Lung microvascular endothelial cell (primary cell): ENCODE measurements around the gene SPATA1. TPM values are rescaled to one million over a fixed set of nuclear protein-coding genes. Genes with fewer than 3 reads are reported as not detected.

Experiments used
- DNase-seq, 2 donors: peaks; one replicate each; pipeline versions ENCODE4 v3.0.0 to v3.0.0-alpha.2; 2010; ENCODE audit warnings: low read depth in 2 of 2
- total RNA-seq: library from RNA; depleted of rRNA; stranded (reverse); fragments of >200 nt; gene quantifications from 2 replicates; pipeline ENCODE4 v1.2.1, GENCODE V29; 2014

The SPATA1 gene
- total RNA-seq, 1 donor from 2014 or later: 0.99 TPM

GRCh38 chr1:84508510-84508909 lies 2.3 kb downstream of the SPATA1 start:
- DNase-seq: no peak

GRCh38 chr1:84509029-84509428 lies 2.8 kb downstream of the SPATA1 start:
- no peak for DNase-seq

DNA sequence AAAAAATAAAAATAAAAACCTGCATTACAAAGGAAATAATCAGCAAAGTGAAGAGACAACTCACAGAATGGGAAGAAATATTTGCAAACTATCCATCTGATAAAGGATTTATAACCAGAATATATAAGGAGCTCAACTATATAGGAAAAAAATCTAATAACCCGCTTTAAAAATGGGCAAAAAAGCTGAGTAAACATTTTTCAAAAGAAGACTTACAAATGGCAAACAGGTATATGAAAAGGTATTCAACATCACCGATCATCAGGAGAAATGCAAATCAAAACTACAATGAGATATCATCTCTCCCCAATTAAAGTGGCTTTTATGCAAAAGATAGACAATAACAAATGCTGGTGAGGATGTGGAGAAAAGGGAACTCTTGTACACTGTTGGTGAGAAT lies 4.0 kb downstream of the SPATA1 start:
- DNase-seq: no peak

- DNase-seq: no peak
These were observed 4.5 kb downstream of the SPATA1 start for GRCh38 chr1:84510668-84511067.

- no peak for DNase-seq
These were observed 18.4 kb downstream of the SPATA1 start for GRCh38 chr1:84524590-84524989.

DNA sequence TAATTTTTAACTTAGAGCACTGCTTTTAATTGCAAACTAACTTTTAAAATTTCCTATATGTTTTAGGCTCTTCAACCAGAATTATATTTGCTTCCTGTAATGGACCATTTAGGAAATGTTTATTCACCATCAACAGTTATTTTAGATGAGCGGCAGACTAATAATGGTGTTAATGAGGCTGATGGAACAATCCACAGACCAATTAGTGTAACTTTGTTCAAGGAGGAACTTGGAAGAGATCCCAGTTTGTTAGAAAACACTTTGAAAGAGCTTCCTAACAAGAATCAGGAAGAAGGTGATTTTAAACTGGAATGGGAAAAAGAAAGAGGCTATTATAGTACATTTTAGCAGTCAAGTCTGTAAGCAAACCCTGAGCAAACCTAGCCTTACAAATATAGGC lies 19.6 kb downstream of the SPATA1 start:
- peak in 1 of 2 donors; percentile 1 for DNase-seq

DNA sequence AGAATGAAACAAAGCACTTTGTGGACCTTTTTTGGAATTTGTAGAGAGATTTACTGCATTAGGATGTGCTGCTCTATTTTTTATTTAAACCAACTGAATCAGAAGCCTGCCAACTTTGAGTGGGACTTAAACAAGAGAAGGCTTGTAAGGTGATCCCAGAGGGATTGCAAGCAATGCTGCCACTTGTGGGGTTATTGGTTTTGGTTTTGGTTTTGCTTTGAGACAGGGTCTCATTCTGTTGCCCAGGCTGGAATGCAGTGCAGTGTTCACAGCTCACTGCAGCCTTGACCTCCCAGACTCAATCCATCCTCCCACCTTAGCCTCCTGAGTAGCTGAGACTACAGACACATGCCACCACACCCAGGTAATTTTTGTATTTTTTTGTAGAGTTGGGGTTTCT lies 32.4 kb downstream of the SPATA1 start:
- DNase-seq: no peak

GRCh38 chr1:84539972-84540371 lies 33.8 kb downstream of the SPATA1 start:
- DNase-seq: peak in 1 of 2 donors; percentile 9

DNA sequence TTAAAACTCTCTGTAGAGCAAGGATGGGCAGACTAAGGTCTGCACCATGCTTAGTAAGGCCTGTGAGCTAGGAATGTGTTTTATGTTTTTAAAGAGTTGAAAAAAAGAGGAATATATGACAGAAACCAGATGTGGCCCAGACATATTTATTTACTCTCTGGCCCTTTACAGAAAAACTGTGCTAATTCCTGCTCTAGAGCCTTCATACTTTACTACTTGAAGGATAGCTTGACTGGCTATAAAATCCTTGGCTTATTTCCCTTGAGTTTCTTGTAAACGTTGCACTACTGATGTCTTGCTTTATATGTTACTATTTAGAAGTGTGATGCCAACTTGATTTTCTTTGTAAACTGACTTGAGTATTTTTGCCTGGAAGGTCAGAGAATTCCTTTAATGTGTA lies 34.6 kb downstream of the SPATA1 start:
- DNase-seq: no peak

GRCh38 chr1:84541679-84542078 lies 35.5 kb downstream of the SPATA1 start:
- peak; percentile 10 to 11 for DNase-seq

DNA sequence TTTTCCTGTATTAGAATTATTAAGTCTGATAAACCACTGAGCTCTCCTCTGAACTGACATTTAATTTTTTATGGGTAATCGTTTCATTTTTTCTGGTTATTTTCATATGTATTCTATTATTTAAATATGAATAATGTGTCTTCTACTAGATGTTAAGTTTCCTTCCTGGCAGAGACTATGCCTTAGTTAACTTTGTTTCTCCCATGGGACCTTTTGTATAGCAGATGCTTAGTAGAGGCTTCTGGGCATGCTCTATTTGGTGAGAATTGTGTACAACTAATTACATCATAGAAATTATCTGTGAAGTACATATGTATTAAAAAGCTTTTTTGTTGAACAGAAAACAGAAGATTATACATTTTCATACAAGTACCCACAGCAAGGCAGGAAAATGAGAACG lies 44.6 kb downstream of the SPATA1 start:
- DNase-seq: no peak

GRCh38 chr1:84569216-84569615 lies 63.0 kb downstream of the SPATA1 start:
- no peak for DNase-seq

DNA sequence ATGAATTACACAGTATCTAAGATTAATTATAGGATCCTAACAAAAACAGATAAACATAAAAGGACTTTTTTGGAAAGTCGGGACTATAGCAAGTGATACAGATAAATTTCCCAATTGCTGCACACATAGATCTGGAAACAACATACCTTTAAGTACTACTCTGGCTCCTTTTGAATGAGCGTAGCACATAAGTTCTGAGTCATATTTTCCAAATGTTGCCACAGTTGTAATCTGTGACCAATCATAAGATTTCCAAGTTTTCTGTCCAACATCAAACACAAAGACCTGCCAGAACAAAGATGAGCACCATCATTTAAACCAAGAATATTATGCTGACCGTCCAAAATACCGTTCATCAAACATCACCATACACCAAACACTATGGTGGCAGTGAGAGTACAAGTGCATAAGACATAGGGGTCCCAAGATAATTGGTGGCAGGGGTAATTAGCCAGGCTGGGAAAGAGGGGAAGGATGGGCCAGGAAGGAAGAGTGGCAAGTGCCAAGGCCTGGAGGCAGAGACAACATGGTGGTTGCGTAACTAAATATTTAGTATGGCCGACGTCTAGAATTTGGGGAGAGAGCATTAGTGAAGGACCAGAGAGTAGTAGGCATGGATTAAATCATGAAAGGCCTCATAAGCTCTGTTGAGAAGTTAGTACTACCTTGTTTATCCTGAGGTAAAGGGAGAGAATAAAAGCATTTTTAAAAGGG lies 64.4 kb downstream of the SPATA1 start:
- DNase-seq: peak in 1 of 2 donors; percentile 11

- peak in 1 of 2 donors; percentile 33 for DNase-seq
These were observed 65.0 kb downstream of the SPATA1 start for GRCh38 chr1:84571150-84571535.

DNA sequence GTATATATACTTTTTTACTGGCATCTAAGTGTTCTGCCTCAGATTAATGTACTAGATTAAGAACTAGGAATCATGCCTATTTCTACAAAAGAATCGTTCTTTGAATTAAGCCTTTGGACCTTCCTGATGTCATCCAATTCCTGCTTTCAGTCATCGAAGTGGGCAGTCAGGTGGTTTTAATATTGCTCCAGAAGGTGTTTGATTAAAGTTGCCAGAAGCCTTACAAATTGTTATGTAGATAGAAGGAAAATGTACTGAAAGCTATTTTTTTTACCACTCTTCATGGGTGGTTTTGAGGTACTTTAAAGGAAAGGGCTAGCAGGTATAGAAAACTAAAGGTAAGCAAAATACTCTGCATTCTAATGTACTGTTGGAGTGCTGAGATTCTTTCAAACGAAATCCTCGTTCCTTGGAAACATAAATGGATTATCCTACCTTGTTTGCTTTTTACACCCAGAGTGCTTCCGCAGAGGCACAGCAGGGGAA lies 67.3 kb downstream of the SPATA1 start:
- peak in 1 of 2 donors; percentile 33 for DNase-seq

GRCh38 chr1:84573967-84574842 lies 68.0 kb downstream of the SPATA1 start, which contains the start of gene CTBS:
CTBS (minus strand) TSS chr1:84574440; CDS start chr1:84574415, 25 bp downstream.
- DNase-seq: peak; percentile 91 to 93

GRCh38 chr1:84574936-84575335 lies 68.8 kb downstream of the SPATA1 start:
- DNase-seq: no peak

- no peak for DNase-seq
These were observed 75.5 kb downstream of the SPATA1 start for GRCh38 chr1:84581648-84582047.

DNA sequence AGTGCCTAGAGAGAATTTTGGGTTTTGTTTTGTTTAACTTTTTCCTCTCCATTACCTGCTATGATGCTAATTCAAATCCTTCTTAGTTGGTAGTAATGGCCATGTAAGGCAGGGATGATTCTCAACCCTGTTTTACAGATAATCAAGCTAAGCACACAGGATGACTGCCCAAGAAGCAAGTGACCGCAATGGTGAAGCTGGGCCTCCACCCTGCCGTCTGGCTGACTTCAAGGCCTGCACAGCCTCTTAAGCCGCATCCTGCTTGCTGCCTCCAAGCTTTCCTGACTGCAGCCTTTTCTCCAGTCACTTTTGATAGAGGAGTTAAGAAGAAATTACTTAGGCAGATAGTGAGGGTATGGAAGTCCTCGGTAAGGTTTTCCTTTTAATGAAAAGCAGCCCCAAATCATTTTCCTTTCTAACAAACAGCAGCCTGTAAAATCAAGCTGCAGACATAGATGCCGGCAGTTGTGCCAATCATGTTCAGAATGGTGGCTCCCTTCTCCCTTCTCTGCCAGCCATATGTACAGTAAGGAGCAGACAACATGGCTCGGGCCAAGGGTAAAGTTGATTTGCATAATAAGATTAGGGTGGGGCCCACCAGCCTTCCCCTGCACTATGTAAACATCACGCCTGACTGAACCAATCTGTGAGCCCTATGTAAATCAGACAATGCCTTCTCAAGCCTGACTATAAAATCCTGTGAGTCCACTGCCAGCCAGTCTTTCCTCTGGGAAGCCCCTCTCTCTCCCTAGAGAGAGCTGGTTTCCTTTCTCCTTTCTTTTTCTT lies 76.8 kb downstream of the SPATA1 start:
- peak in 1 of 2 donors; percentile 41 for DNase-seq

- no peak for DNase-seq
These were observed 77.5 kb downstream of the SPATA1 start for GRCh38 chr1:84583648-84584047.

GRCh38 chr1:84584126-84584525 lies 77.9 kb downstream of the SPATA1 start:
- no peak for DNase-seq

DNA sequence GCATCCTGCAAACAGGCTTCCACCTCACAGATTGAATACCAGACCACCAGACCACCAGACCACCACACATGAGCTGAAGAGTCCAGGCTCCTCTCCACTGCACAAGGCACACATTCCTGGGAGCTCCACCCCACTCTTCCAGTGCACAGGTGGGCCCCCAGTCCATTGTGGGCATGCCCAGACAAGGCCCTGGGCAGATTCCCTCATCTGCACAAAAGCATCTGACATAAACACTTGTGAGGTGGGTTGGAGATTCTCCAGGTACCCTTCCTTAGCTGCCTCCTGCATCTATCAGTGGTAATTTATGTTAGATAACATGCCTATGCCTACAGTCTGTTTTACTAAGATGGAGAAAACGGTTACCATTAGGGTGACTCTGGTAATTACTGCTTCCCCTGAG lies 79.6 kb downstream of the SPATA1 start:
- no peak for DNase-seq
